Endothelial cell of hepatic sinusoid (primary cell): ENCODE results near the gene CSTA.

ENCODE experiments used
- in situ Hi-C: cut with HindIII; loops from 2 replicates; pipeline ENCODE4 v1.10.0; 2017; ENCODE audit warnings: low sequenced_read_pairs

The CSTA gene

DNA sequence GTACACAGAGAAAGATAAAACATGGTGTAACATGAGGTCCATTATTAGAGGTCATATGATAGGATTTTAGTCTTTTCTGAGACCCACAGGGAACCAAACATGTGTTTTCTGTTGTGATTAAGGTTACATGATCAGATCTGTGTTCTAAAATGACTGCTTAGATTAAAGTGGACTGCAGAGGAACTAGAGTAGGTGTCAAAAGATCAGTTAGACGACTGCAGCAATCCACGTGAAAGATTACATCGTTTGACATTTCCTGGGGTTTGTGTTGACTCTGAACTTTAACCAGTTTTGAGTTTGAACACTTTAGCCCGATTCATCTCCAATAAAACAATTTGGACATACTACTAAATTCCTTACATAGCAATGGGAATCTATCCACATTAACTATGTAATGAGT is 52.9 kb downstream of the CSTA start:
- in situ Hi-C loops, result no loop called here

GRCh38 chr3:122382888-122383666 is 58.0 kb downstream of the CSTA start, which contains the start of gene MIX23:
Gene MIX23, minus strand, starts transcription at chr3:122383231. Its CDS starts 7 bp downstream, at chr3:122383224.
- in situ Hi-C loops, result no loop called here

DNA sequence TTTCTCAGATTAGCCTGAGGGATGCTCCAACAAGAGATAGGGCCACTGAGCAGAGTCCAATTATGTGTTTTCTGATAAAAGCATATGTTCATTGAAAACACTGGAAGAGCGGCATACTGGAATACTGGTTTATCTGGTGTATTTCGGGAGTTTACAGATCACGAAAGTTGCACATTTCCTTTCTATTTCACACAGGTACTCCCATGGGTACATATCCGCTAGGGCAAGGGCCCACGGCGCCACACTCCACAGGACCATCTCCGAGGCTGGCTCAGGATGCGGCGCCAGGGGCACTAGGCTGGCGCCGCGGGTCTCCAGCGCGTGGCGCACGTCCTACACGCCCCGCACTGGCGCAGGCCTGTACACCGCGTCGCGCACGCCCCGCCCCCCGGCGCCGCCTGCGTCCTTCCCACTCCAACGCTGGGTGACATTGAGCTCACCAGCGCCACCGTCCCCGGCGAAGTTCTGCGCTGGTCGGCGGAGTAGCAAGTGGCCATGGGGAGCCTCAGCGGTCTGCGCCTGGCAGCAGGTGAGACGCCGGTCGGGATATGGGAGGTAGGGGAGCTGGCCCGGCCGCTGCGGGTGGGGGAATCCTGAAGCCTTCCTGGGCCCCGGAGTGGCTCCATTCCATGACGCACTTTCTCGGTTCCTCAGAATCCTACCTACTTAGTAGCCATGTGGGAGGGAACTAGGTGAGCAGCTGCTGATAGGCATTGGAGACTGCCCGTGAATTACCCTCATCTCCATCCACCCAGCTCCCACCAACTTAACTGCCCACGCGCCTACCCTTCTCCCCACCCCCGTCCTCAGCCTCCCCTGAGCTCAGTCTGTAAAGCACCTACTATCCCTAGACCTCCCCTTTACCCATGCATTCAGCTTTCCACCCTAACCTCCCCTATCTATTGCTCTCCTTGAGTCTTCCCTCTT is 59.0 kb downstream of the CSTA start, which contains the start of gene FAM162A:
Gene FAM162A, plus strand, starts transcription at position 412 of the 927 bp plus-strand sequence. Its CDS starts 84 bp downstream, at position 496.
- in situ Hi-C loops, result no loop called here

DNA sequence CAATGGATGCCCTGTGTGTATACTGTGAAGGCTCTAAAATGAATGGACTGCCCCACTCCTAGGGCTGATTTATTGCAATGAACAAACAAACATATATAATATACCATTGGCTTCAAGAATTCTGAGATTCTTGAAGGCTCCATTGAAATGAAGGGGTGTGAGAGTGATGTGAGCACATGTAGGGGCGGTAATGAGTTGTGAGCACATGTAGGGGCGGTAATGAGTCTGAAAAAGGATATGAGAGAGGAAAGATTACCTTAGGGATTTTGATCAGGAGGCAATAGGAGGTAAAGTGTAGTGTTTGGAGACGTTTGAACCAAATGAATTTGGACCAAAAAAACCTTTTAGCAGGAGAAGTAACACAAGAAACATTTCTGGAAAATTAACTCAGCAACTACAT is 62.7 kb downstream of the CSTA start:
- in situ Hi-C loops, result no loop called here

DNA sequence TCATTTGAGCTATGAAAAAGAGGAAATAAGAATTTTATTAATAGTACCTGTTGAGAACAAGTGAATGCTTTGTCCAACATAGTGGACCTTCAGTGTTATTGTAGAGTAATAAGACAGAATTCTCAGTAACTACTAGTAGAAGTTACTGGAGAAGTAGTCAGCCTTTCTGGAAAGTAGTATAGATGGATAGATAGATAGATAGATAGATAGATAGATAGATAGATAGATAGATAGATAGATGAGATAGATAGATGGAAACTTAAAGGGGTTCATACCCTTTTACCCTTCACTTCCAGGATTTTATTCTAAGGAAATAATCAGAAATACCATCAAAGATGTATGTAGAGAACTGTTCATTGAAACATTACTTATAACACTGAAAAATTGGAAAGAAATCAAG is 64.1 kb downstream of the CSTA start:
- in situ Hi-C loops, result no loop called here

- in situ Hi-C loops, result no loop called here
Observed at GRCh38 chr3:122389892-122390291, 64.8 kb downstream of the CSTA start.

GRCh38 chr3:122390665-122391064 is 65.6 kb downstream of the CSTA start:
- in situ Hi-C loops, result no loop called here
